Right atrium auricular region (tissue), 2 donors: ENCODE results near the gene DNAAF1. TPM values are rescaled to one million over a fixed set of nuclear protein-coding genes. Genes with fewer than 3 reads are reported as not detected.
"Not testable (repeated sequence)": the region's sequence is repeated elsewhere in the genome, so short reads cannot be mapped to it uniquely, and the experiment has no call there.

Experiments
- DNase-seq: peaks from one replicate; pipeline ENCODE4 v3.0.0-alpha.2; 2019; ENCODE audit warnings: low spot score
- H3K27ac ChIP-seq, 2 donors: fragments of 200-600 bp; sonication (generic); 1 replicate in 1 of 2; 2 replicates in 1 of 2; pipeline ENCODE4 v1.5.1; 2016 to 2019
- H3K27me3 ChIP-seq, 2 donors: fragments of 200-600 bp; sonication (generic); one replicate each; pipeline versions ENCODE4 v1.5.1 to v1.6.0; 2017 to 2019
- H3K36me3 ChIP-seq: fragments of 200-600 bp; sonication (generic); one replicate; pipeline ENCODE4 v1.5.1; 2016
- H3K4me1 ChIP-seq, 2 donors: fragments of 200-600 bp; sonication (generic); one replicate each; pipeline versions ENCODE4 v1.5.1 to v1.6.0; 2017 to 2019
- H3K4me3 ChIP-seq, 2 donors: fragments of 200-600 bp; sonication (generic); 1 replicate in 1 of 2; 2 replicates in 1 of 2; pipeline ENCODE4 v1.5.1; 2017 to 2019; ENCODE audit warnings: mild to moderate bottlenecking in 1 of 2, moderate library complexity in 1 of 2
- H3K9me3 ChIP-seq, 2 donors: fragments of 200-600 bp; sonication (generic); one replicate each; pipeline ENCODE4 v1.5.1; 2019
- CTCF ChIP-seq, 2 donors: fragments of 200-600 bp; sonication (generic); IDR thresholded peaks; one replicate each; pipeline ENCODE4 v1.5.1; 2019; ENCODE audit warnings: antibody characterized with exemption in 2 of 2
- total RNA-seq, 2 donors: library from RNA; depleted of rRNA; stranded (reverse); fragments of >200 nt; gene quantifications; one replicate each; pipeline ENCODE4 v1.1.0, GENCODE V29; 2016

The DNAAF1 gene
- total RNA-seq, 2 donors from 2014 or later = 1.8 TPM; not detected in 1

GRCh38 chr16:84215531-84215930 is 70.4 kb downstream of the DNAAF1 start:
- H3K4me1 ChIP-seq = peaks cover 0 to 9% of the 10 kb centered on the region in 2 donors
- H3K4me3 ChIP-seq = no peak overlapping the region
- TF ChIP-seq CTCF (IDR thresholded peaks at IDR 0.05) = no peak
- H3K9me3 ChIP-seq = no peaks in the 10 kb centered on the region
- no peaks in the 10 kb centered on the region for H3K27me3 ChIP-seq
- H3K27ac ChIP-seq = no peak overlapping the region
- H3K36me3 ChIP-seq = no peaks in the 10 kb centered on the region
- no peak for DNase-seq

GRCh38 chr16:84216144-84216543 is 71.0 kb downstream of the DNAAF1 start:
- H3K4me1 ChIP-seq, H3K4me3 ChIP-seq, H3K27ac ChIP-seq, H3K27me3 ChIP-seq, H3K9me3 ChIP-seq, H3K36me3 ChIP-seq, DNase-seq: not testable (repeated sequence)

GRCh38 chr16:84218176-84218823 is 73.2 kb downstream of the DNAAF1 start:
- no peak for DNase-seq
- Histone ChIP-seq H3K27me3 (no peaks in the 10 kb centered on the region), H3K36me3 (no peaks in the 10 kb centered on the region), H3K4me1 (peaks cover 0 to 9% of the 10 kb centered on the region in 2 donors), H3K4me3 (no peak overlapping the region), H3K9me3 (no peaks in the 10 kb centered on the region), H3K27ac (no peak overlapping the region)
- no peak for TF ChIP-seq CTCF (IDR thresholded peaks at IDR 0.05)

GRCh38 chr16:84218956-84219355 is 73.8 kb downstream of the DNAAF1 start:
- Histone ChIP-seq H3K4me3 (no peak overlapping the region), H3K27me3 (no peaks in the 10 kb centered on the region), H3K9me3 (no peaks in the 10 kb centered on the region), H3K4me1 (peaks cover 0 to 9% of the 10 kb centered on the region in 2 donors), H3K27ac (no peak overlapping the region), H3K36me3 (no peaks in the 10 kb centered on the region)
- no peak for TF ChIP-seq CTCF (IDR thresholded peaks at IDR 0.05)
- DNase-seq = no peak

GRCh38 chr16:84220851-84221250 is 75.7 kb downstream of the DNAAF1 start:
- Histone ChIP-seq H3K27ac (no peak overlapping the region), H3K4me1 (no peaks in the 10 kb centered on the region), H3K4me3 (no peak overlapping the region), H3K36me3 (no peaks in the 10 kb centered on the region), H3K9me3 (no peaks in the 10 kb centered on the region), H3K27me3 (no peaks in the 10 kb centered on the region)
- TF ChIP-seq CTCF (IDR thresholded peaks at IDR 0.05) = no peak
- DNase-seq = no peak

- Histone ChIP-seq H3K27ac (no peak overlapping the region), H3K4me1 (peaks cover 0 to 10% of the 10 kb centered on the region in 2 donors), H3K4me3 (no peak overlapping the region), H3K27me3 (no peaks in the 10 kb centered on the region), H3K36me3 (no peaks in the 10 kb centered on the region), H3K9me3 (no peaks in the 10 kb centered on the region)
- TF ChIP-seq CTCF (IDR thresholded peaks at IDR 0.05) = no peak
- DNase-seq = no peak
Measured at GRCh38 chr16:84223456-84223855, 78.3 kb downstream of the DNAAF1 start.
